CD14-positive monocyte (primary cell): Measurements from ENCODE around the gene CWF19L1. TPM values are rescaled to one million over a fixed set of nuclear protein-coding genes. Genes with fewer than 3 reads are reported as not detected.
A peak's percentile ranks its signal among the peaks of the same experiment; 100 is the strongest.

Experiments
- DNase-seq, 3 donors: peaks; one replicate each; pipeline ENCODE4 v3.0.0-alpha.2; 2011 to 2022
- H2AFZ ChIP-seq: 2 replicates; pipeline ENCODE4 v1.6.0; 2012; ENCODE audit warnings: mild to moderate bottlenecking, low read depth, low read length, inconsistent platforms; ENCODE audit not compliant: insufficient read depth, poor library complexity, severe bottlenecking
- H3K27ac ChIP-seq, 2 donors: 1 replicate in 1 of 2; 2 replicates in 1 of 2; pipeline ENCODE4 v1.5.1; 2012 to 2013; ENCODE audit warnings: low read length in 2 of 2, control low read depth in 1 of 2, inconsistent platforms in 1 of 2, low read depth in 1 of 2, mild to moderate bottlenecking in 1 of 2
- H3K27me3 ChIP-seq, 2 donors: one replicate each; pipeline versions ENCODE4 v1.6.0 to v1.6.1; 2011 to 2013; ENCODE audit warnings: low read length in 2 of 2; ENCODE audit not compliant: control insufficient read depth in 2 of 2, insufficient read depth in 2 of 2
- H3K36me3 ChIP-seq, 2 donors: replicated peaks in 1 of 2; 1 replicate in 1 of 2; 2 replicates in 1 of 2; pipeline versions ENCODE4 v1.5.1 to v1.6.1; 2012 to 2013; ENCODE audit warnings: low read length in 2 of 2, control low read depth in 1 of 2, inconsistent platforms in 1 of 2, mild to moderate bottlenecking in 1 of 2; ENCODE audit not compliant: insufficient read depth in 2 of 2, control insufficient read depth in 1 of 2
- H3K4me1 ChIP-seq, 2 donors: 1 replicate in 1 of 2; 2 replicates in 1 of 2; pipeline versions ENCODE4 v1.5.1 to v1.6.1; 2012 to 2013; ENCODE audit warnings: low read length in 2 of 2, control low read depth in 1 of 2, inconsistent platforms in 1 of 2, mild to moderate bottlenecking in 1 of 2, moderate library complexity in 1 of 2; ENCODE audit not compliant: insufficient read depth in 2 of 2, control insufficient read depth in 1 of 2
- H3K4me2 ChIP-seq: replicated peaks from 2 replicates; pipeline ENCODE3; 2012; ENCODE audit warnings: low read length, moderate library complexity, mild to moderate bottlenecking; ENCODE audit not compliant: poor library complexity, severe bottlenecking; ENCODE audit errors: extremely low read depth
- H3K4me3 ChIP-seq, 3 experiments: fragments of 200-600 bp in 1 of 3; sonication (generic) in 1 of 3; replicated peaks in 1 of 3; 1 replicate in 2 of 3; 2 replicates in 1 of 3; pipeline ENCODE4 v1.5.1; 2011 to 2013; ENCODE audit warnings: low read length in 3 of 3, mild to moderate bottlenecking in 3 of 3, control low read depth in 2 of 3, low read depth in 2 of 3, inconsistent platforms in 1 of 3, moderate library complexity in 1 of 3
- H3K79me2 ChIP-seq: 2 replicates; pipeline ENCODE4 v1.6.0; 2012; ENCODE audit warnings: mild to moderate bottlenecking, control low read depth, inconsistent platforms, low read length, moderate library complexity; ENCODE audit not compliant: insufficient read depth
- H3K9ac ChIP-seq: 2 replicates; pipeline ENCODE4 v1.6.0; 2017; ENCODE audit warnings: low read length, mild to moderate bottlenecking; ENCODE audit not compliant: insufficient read depth, poor library complexity, severe bottlenecking
- H3K9me3 ChIP-seq, 2 donors: replicated peaks in 1 of 2; 1 replicate in 1 of 2; 2 replicates in 1 of 2; pipeline versions ENCODE4 v1.5.1 to v1.6.1; 2012 to 2013; ENCODE audit warnings: low read length in 2 of 2, control low read depth in 1 of 2; ENCODE audit not compliant: control insufficient read depth in 1 of 2, insufficient read depth in 1 of 2
- H4K20me1 ChIP-seq: 2 replicates; pipeline ENCODE4 v1.6.0; 2012; ENCODE audit warnings: mild to moderate bottlenecking, low read length, control low read depth, moderate library complexity; ENCODE audit not compliant: insufficient read depth
- H3K27ac Mint-ChIP-seq, 7 donors: one replicate each; pipeline ENCODE4 v1.8.0; 2020; ENCODE audit warnings: mild to moderate bottlenecking in 7 of 7, mixed read lengths in 7 of 7, moderate library complexity in 6 of 7, inconsistent platforms in 2 of 7
- H3K27me3 Mint-ChIP-seq, 3 donors: one replicate each; pipeline ENCODE4 v1.8.0; 2021 to 2022; ENCODE audit warnings: low read depth in 3 of 3, mild to moderate bottlenecking in 3 of 3, mixed read lengths in 3 of 3, moderate library complexity in 3 of 3, inconsistent platforms in 1 of 3
- H3K36me3 Mint-ChIP-seq, 2 donors: one replicate each; pipeline ENCODE4 v1.8.0; 2020; ENCODE audit warnings: mixed read lengths in 2 of 2, inconsistent platforms in 1 of 2, mild to moderate bottlenecking in 1 of 2
- H3K4me1 Mint-ChIP-seq: one replicate; pipeline ENCODE4 v1.8.0; 2020; ENCODE audit warnings: mild to moderate bottlenecking, mixed read lengths
- H3K4me3 Mint-ChIP-seq, 2 donors: one replicate each; pipeline ENCODE4 v1.8.0; 2020; ENCODE audit warnings: mild to moderate bottlenecking in 2 of 2, mixed read lengths in 2 of 2, moderate library complexity in 1 of 2
- H3K9me3 Mint-ChIP-seq, 7 donors: one replicate each; pipeline ENCODE4 v1.8.0; 2020 to 2022; ENCODE audit warnings: mixed read lengths in 7 of 7, mild to moderate bottlenecking in 6 of 7, moderate library complexity in 6 of 7, inconsistent platforms in 2 of 7
- CTCF ChIP-seq: fragments of 200-600 bp; IDR thresholded peaks from one replicate; pipeline ENCODE4 v1.8.0; 2022; ENCODE audit warnings: antibody characterized with exemption, mild to moderate bottlenecking
- WGBS: methylation state at CpG from one replicate; pipeline ENCODE4 v1.1.5; 2013; ENCODE audit warnings: missing lambda C conversion rate; ENCODE audit not compliant: insufficient coverage; 5-methylcytosine and 5-hydroxymethylcytosine counted together
- intact Hi-C, 2 donors: fragments of 100-400 bp; cut with micrococcal nuclease; formaldehyde crosslinking; loops; one replicate each; pipeline versions ENCODE4 v1.15.0 to v1.15.1; 2023
- polyA plus RNA-seq, 3 donors: library from polyadenylated mRNA; depleted of rRNA in 1 of 3; unstranded in 2 of 3; stranded (reverse) in 1 of 3; fragments of 300-500 nt in 2 of 3; fragments of >200 nt in 1 of 3; fragmentation: Illumina TruSeq in 2 of 3; gene quantifications; 1 replicate in 2 of 3; 2 replicates in 1 of 3; pipeline ENCODE4 v1.2.3, GENCODE V29; 2012 to 2021
- small RNA-seq: library from RNA; depleted of rRNA; stranded (forward); fragments of <200 nt; gene quantifications from one replicate; pipeline ENCODE3, GENCODE V24; 2012; ENCODE audit warnings: low read depth; ENCODE audit not compliant: insufficient read length

CWF19L1 gene
- polyA plus RNA-seq, 3 donors: 19.9 to 29.3 (median 22.2) TPM

GRCh38 chr10:100182908-100183307 lies 84.5 kb downstream of the CWF19L1 start:
- peak overlapping the region; percentile 44 for H3K9ac ChIP-seq
- no peaks in the 10 kb centered on the region for H3K9me3 ChIP-seq
- WGBS: 0% methylated on average over 1 of the region's 3 CpGs
- peak overlapping the region; percentile 93 for H3K4me2 ChIP-seq
- H3K4me3 Mint-ChIP-seq: peak overlapping the region in 1 of 2 donors; percentile 73
- peaks cover 53 to 67% of the 10 kb centered on the region in 2 donors for H3K4me1 ChIP-seq
- peaks cover 16 to 24% of the 10 kb centered on the region in 2 donors for H3K36me3 Mint-ChIP-seq
- intact Hi-C loops: loop anchor here (10.0 kb wide), 2 partner anchors 82 to 102 kb away; partner anchors contain the start of genes BLOC1S2 (in 1 of the 2) and CWF19L1 (in 1 of the 2)
- H2AFZ ChIP-seq: no peak overlapping the region
- H3K27me3 Mint-ChIP-seq: no peaks in the 10 kb centered on the region
- no peaks in the 10 kb centered on the region for H3K27me3 ChIP-seq
- peak in 1 of 3 donors; percentile 9 for DNase-seq
- H3K4me1 Mint-ChIP-seq: peaks cover 74% of the 10 kb centered on the region
- TF ChIP-seq CTCF: no peak
- peaks cover 5 to 25% of the 10 kb centered on the region in 2 donors for H3K36me3 ChIP-seq
- no peaks in the 10 kb centered on the region for H3K9me3 Mint-ChIP-seq
- H3K27ac ChIP-seq: peak overlapping the region in 1 of 2 donors; percentile 98
- H3K4me3 ChIP-seq: peak overlapping the region in 1 of 3 experiments; percentile 81
- H3K27ac Mint-ChIP-seq: peak overlapping the region; percentile 96 to 99 (median 98)
- H3K79me2 ChIP-seq: peaks cover 89% of the 10 kb centered on the region
- no peaks in the 10 kb centered on the region for H4K20me1 ChIP-seq

Small RNA genes lying within 50 kb of the gene (small RNA-seq; reads per million reads assigned to genes)
- not detected for gene RNU6-422P
- 764 reads per million, percentile 99 among the genes with 10 or more reads in this experiment for gene SNORA12

Other genes with a start within 250 kb of the CWF19L1 start
- gene CPN1, start 185.8 kb downstream of the CWF19L1 start, polyA plus RNA-seq: not detected
- 10 to 100 TPM; 14.5 to 31.4 (median 18.7) TPM for gene ERLIN1, start 81.6 kb downstream of the CWF19L1 start, polyA plus RNA-seq
- 10 to 100 TPM; 14.3 to 16.5 (median 15.9) TPM for gene CHUK, start 38.0 kb downstream of the CWF19L1 start, polyA plus RNA-seq
- 100 to 1,000 TPM in 2 of 3 donors, 10 to 100 TPM in 1; 37.9 to 142 (median 111) TPM for gene BLOC1S2, start 19.0 kb upstream of the CWF19L1 start, polyA plus RNA-seq
- 1 to 10 TPM in 1 of 3 donors, under 1 TPM in 1, not detected in 1; 0.15 to 1.5 TPM for gene PKD2L1, start 62.6 kb upstream of the CWF19L1 start, polyA plus RNA-seq
- gene SCD, start 79.6 kb upstream of the CWF19L1 start, polyA plus RNA-seq: 1 to 10 TPM in 2 of 3 donors, under 1 TPM in 1; 1.00 to 3.4 (median 1.0) TPM
- not detected for gene WNT8B, start 195.4 kb upstream of the CWF19L1 start, polyA plus RNA-seq